PFSK-1 (cell line): Measurements from ENCODE around the gene TBX4.

Experiments
- POLR2AphosphoS5 ChIP-seq: IDR thresholded peaks from 2 replicates; pipeline ENCODE4 v1.6.1; 2012; ENCODE audit warnings: low read depth, mild to moderate bottlenecking, control low read depth, low read length, moderate library complexity
- REST ChIP-seq, 2 experiments: IDR thresholded peaks; 2 replicates each; pipeline versions ENCODE4 v1.6.1 to v1.8.0; 2011 to 2012; ENCODE audit warnings: low read depth in 2 of 2, low read length in 2 of 2, control low read depth in 1 of 2, inconsistent platforms in 1 of 2, mild to moderate bottlenecking in 1 of 2, moderate library complexity in 1 of 2; ENCODE audit not compliant: insufficient read depth in 1 of 2
- SIN3A ChIP-seq: IDR thresholded peaks from 2 replicates; pipeline ENCODE4 v1.6.1; 2012; ENCODE audit warnings: mild to moderate bottlenecking, low read length, moderate library complexity, borderline replicate concordance; ENCODE audit not compliant: insufficient read depth

- TF ChIP-seq POLR2AphosphoS5 (no peak), REST (IDR thresholded peaks at IDR 0.05; ENCODE audit: insufficient read depth in 1 of 2, low read depth in 2 of 2, low read length in 2 of 2) (no peak), SIN3A (no peak)
Observed at GRCh38 chr17:61520897-61521296, 68.7 kb downstream of the TBX4 start.
